Testis (tissue), 3 donors: Measurements from ENCODE around the gene DIAPH2. TPM values are rescaled to one million over a fixed set of nuclear protein-coding genes. Genes with fewer than 3 reads are reported as not detected.

ENCODE experiments used
- DNase-seq: peaks from one replicate; pipeline ENCODE4 v3.0.0-alpha.2; 2019
- H3K27ac ChIP-seq, 2 donors: fragments of 200-600 bp; sonication (generic); one replicate each; pipeline ENCODE4 v1.5.1; 2019
- H3K27me3 ChIP-seq: fragments of 200-600 bp; sonication (generic); one replicate; pipeline ENCODE4 v1.5.1; 2019
- H3K36me3 ChIP-seq: fragments of 200-600 bp; sonication (generic); one replicate; pipeline ENCODE4 v1.5.1; 2017; ENCODE audit warnings: low read depth; ENCODE audit errors: missing control alignments
- H3K4me1 ChIP-seq: fragments of 200-600 bp; sonication (generic); one replicate; pipeline ENCODE4 v1.5.1; 2019
- H3K4me3 ChIP-seq, 2 donors: fragments of 200-600 bp; sonication (generic); one replicate each; pipeline ENCODE4 v1.5.1; 2017 to 2019
- H3K9me3 ChIP-seq: fragments of 200-600 bp; sonication (generic); one replicate; pipeline ENCODE4 v1.5.1; 2017
- POLR2A ChIP-seq: fragments of 450-650 bp; IDR thresholded peaks from one replicate; pipeline ENCODE4 v1.6.1; 2017; ENCODE audit warnings: antibody characterized with exemption, mild to moderate bottlenecking, moderate library complexity
- WGBS, 2 donors: methylation state at CpG; one replicate each; pipeline ENCODE4 v1.1.5; 2018; 5-methylcytosine and 5-hydroxymethylcytosine counted together
- intact Hi-C: fragments of 100-400 bp; cut with DNase I; formaldehyde crosslinking; loops from one replicate; pipeline ENCODE4 v1.15.1; 2023; ENCODE audit warnings: low total_unique reads
- polyA plus RNA-seq: library from polyadenylated mRNA; stranded (reverse); fragments of 350-450 nt; fragmentation: Illumina TruSeq; extraction: RNeasy Lipid Tissue Mini Kit (QIAGEN cat#74804); gene quantifications from one replicate; pipeline ENCODE4 v1.2.3, GENCODE V29; 2014; ENCODE audit warnings: low read depth, low replicate concordance; ENCODE audit not compliant: insufficient read depth
- total RNA-seq, 2 donors: library from RNA; depleted of rRNA; stranded (reverse); fragments of >200 nt; gene quantifications; one replicate each; pipeline ENCODE4 v1.2.3, GENCODE V29; 2016
- TF ChIP-seq, protein P1 (sequence below), 3 experiments: fragments of 450-650 bp in 2 of 3; fragments of 200-600 bp in 1 of 3; sonication (generic) in 1 of 3; IDR thresholded peaks; one replicate each; pipeline ENCODE4 v1.5.1; 2016 to 2019; ENCODE audit warnings: antibody characterized with exemption in 3 of 3, mild to moderate bottlenecking in 2 of 3, moderate library complexity in 1 of 3

DIAPH2 gene
- total and polyA plus RNA-seq, 3 donors from 2014 or later, result 13.1 to 68.3 (median 67.4) TPM

GRCh38 chrX:97229318-97229717, 544.7 kb downstream of the DIAPH2 start:
- TF ChIP-seq POLR2A, result no peak
- TF ChIP-seq, protein P1, sequence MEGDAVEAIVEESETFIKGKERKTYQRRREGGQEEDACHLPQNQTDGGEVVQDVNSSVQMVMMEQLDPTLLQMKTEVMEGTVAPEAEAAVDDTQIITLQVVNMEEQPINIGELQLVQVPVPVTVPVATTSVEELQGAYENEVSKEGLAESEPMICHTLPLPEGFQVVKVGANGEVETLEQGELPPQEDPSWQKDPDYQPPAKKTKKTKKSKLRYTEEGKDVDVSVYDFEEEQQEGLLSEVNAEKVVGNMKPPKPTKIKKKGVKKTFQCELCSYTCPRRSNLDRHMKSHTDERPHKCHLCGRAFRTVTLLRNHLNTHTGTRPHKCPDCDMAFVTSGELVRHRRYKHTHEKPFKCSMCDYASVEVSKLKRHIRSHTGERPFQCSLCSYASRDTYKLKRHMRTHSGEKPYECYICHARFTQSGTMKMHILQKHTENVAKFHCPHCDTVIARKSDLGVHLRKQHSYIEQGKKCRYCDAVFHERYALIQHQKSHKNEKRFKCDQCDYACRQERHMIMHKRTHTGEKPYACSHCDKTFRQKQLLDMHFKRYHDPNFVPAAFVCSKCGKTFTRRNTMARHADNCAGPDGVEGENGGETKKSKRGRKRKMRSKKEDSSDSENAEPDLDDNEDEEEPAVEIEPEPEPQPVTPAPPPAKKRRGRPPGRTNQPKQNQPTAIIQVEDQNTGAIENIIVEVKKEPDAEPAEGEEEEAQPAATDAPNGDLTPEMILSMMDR (IDR thresholded peaks at IDR 0.05), result no peak
- intact Hi-C loops, result no loop called here
- no peaks in the 10 kb centered on the region for H3K4me1 ChIP-seq
- no peak for DNase-seq
- H3K36me3 ChIP-seq, result no peaks in the 10 kb centered on the region
- H3K27ac ChIP-seq, result no peak overlapping the region
- H3K9me3 ChIP-seq, result no peaks in the 10 kb centered on the region
- H3K27me3 ChIP-seq, result no peaks in the 10 kb centered on the region
- H3K4me3 ChIP-seq, result no peak overlapping the region

DNA sequence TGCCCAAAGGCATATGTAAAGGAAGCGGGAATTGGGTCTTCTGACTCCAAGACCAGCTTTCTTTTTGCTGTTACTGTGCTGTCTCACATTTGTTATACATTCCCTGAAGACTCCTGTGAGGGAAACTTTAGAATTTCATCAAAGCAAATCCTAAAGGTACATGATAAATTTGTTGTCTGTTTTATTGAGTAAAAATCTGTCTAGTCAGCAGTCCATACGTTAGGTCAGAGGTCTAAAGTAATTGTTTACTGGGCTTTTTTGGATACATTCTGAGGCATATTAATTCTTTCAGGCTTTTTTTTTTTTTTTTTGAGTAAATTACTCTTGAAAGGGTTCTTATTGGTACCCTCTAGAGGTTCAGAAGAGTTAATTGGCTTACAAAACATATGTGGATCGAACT, 546.3 kb downstream of the DIAPH2 start:
- no peak for DNase-seq
- WGBS, 2 donors, result 93 to 94% methylated on average over 2 to 3 of the region's 3 CpGs
- TF ChIP-seq, protein P1 (IDR thresholded peaks at IDR 0.05), result no peak
- no peak for TF ChIP-seq POLR2A

GRCh38 chrX:97234471-97235081, 549.9 kb downstream of the DIAPH2 start:
- Histone ChIP-seq H3K36me3 (no peaks in the 10 kb centered on the region), H3K4me1 (no peaks in the 10 kb centered on the region), H3K27me3 (no peaks in the 10 kb centered on the region), H3K9me3 (no peaks in the 10 kb centered on the region), H3K4me3 (no peak overlapping the region), H3K27ac (no peak overlapping the region)
- DNase-seq, result no peak
- intact Hi-C loops, result no loop called here
- TF ChIP-seq, protein P1 (IDR thresholded peaks at IDR 0.05), result no peak
- TF ChIP-seq POLR2A, result no peak
- 88 to 95% methylated on average over 3 of the region's 3 CpGs for WGBS, 2 donors

More for the DNA sequence above, 546.3 kb downstream of the DIAPH2 start:
- Histone ChIP-seq H3K9me3 (no peaks in the 10 kb centered on the region), H3K27me3 (no peaks in the 10 kb centered on the region), H3K36me3 (no peaks in the 10 kb centered on the region), H3K27ac (no peak overlapping the region), H3K4me1 (no peaks in the 10 kb centered on the region), H3K4me3 (no peak overlapping the region)
- intact Hi-C loops, result no loop called here

GRCh38 chrX:97238632-97239031, 554.0 kb downstream of the DIAPH2 start:
- Histone ChIP-seq H3K27ac (no peak overlapping the region), H3K9me3 (no peaks in the 10 kb centered on the region), H3K27me3 (no peaks in the 10 kb centered on the region), H3K4me3 (no peak overlapping the region), H3K4me1 (no peaks in the 10 kb centered on the region), H3K36me3 (no peaks in the 10 kb centered on the region)
- DNase-seq, result no peak
- 58 to 61% methylated on average over 5 of the region's 5 CpGs for WGBS, 2 donors
- intact Hi-C loops, result no loop called here
- TF ChIP-seq POLR2A, result no peak
- TF ChIP-seq, protein P1 (IDR thresholded peaks at IDR 0.05), result no peak

GRCh38 chrX:97252111-97252510, 567.5 kb downstream of the DIAPH2 start:
- no peaks in the 10 kb centered on the region for H3K4me1 ChIP-seq
- H3K4me3 ChIP-seq, result no peak overlapping the region
- TF ChIP-seq POLR2A, result no peak
- TF ChIP-seq, protein P1 (IDR thresholded peaks at IDR 0.05), result no peak
- intact Hi-C loops, result no loop called here
- no peaks in the 10 kb centered on the region for H3K36me3 ChIP-seq
- H3K27ac ChIP-seq, result no peak overlapping the region
- 86 to 87% methylated on average over 3 of the region's 3 CpGs for WGBS, 2 donors
- no peaks in the 10 kb centered on the region for H3K27me3 ChIP-seq
- DNase-seq, result no peak
- H3K9me3 ChIP-seq, result no peaks in the 10 kb centered on the region
